Fibroblast of the aortic adventitia (primary cell): ENCODE data around the gene CCNE1. TPM values are rescaled to one million over a fixed set of nuclear protein-coding genes. Genes with fewer than 3 reads are reported as not detected.
"Not testable (repeated sequence)": the region's sequence is repeated elsewhere in the genome, so short reads cannot be mapped to it uniquely, and the experiment has no call there.

Experiments
- DNase-seq: peaks from one replicate; pipeline ENCODE4 v3.0.0-alpha.2; 2010; ENCODE audit warnings: low read depth
- H3K4me3 ChIP-seq: 2 replicates; pipeline ENCODE4 v1.5.1; 2011; ENCODE audit warnings: low read depth, mild to moderate bottlenecking, control low read depth, low read length, moderate library complexity
- CTCF ChIP-seq: IDR thresholded peaks from 2 replicates; pipeline ENCODE4 v1.5.1; 2011; ENCODE audit warnings: mild to moderate bottlenecking, low read length, control low read depth, inconsistent platforms; ENCODE audit not compliant: insufficient read depth
- total RNA-seq: library from RNA; depleted of rRNA; stranded (reverse); fragments of >200 nt; gene quantifications from 2 replicates; pipeline ENCODE4 v1.2.3, GENCODE V29; 2012; ENCODE audit warnings: low replicate concordance

CCNE1 gene
- total RNA-seq, 1 donor = 5.6 TPM

GRCh38 chr19:29798774-29799497 lies 12.9 kb upstream of the CCNE1 start:
- peak; percentile 59 for DNase-seq
- no peak for TF ChIP-seq CTCF
- H3K4me3 ChIP-seq = no peak overlapping the region

- no peak for TF ChIP-seq CTCF
- DNase-seq = no peak
- no peak overlapping the region for H3K4me3 ChIP-seq
Measured at GRCh38 chr19:29800100-29800825, 11.5 kb upstream of the CCNE1 start.

- H3K4me3 ChIP-seq, DNase-seq: not testable (repeated sequence)
Measured at GRCh38 chr19:29803951-29804350, 7.8 kb upstream of the CCNE1 start.

- no peak overlapping the region for H3K4me3 ChIP-seq
- TF ChIP-seq CTCF = no peak
- DNase-seq = no peak
Measured at GRCh38 chr19:29804493-29804892, 7.3 kb upstream of the CCNE1 start.

GRCh38 chr19:29805031-29805965 lies 6.5 kb upstream of the CCNE1 start:
- DNase-seq = peak; percentile 32
- no peak for TF ChIP-seq CTCF

GRCh38 chr19:29806098-29806866 lies 5.5 kb upstream of the CCNE1 start:
- no peak overlapping the region for H3K4me3 ChIP-seq
- DNase-seq = peak; percentile 87
- TF ChIP-seq CTCF = no peak

More at GRCh38 chr19:29805031-29805965, 6.5 kb upstream of the CCNE1 start:
- H3K4me3 ChIP-seq = no peak overlapping the region
